Choroid plexus epithelial cell (primary cell): Measurements from ENCODE around the gene CDH4.

ENCODE experiments used
- DNase-seq: peaks from one replicate; pipeline ENCODE4 v3.0.0-alpha.2; 2010; ENCODE audit warnings: low read depth
- H3K4me3 ChIP-seq: 2 replicates; pipeline ENCODE4 v1.5.1; 2011; ENCODE audit warnings: low read depth, mild to moderate bottlenecking, control low read depth, low read length, moderate library complexity
- TF ChIP-seq, protein P1 (sequence below): conservative IDR thresholded peaks from 2 replicates; pipeline ENCODE4 v1.5.1; 2011; ENCODE audit warnings: low read depth, mild to moderate bottlenecking, control low read depth, inconsistent platforms, low read length, moderate library complexity

CDH4 gene

DNA sequence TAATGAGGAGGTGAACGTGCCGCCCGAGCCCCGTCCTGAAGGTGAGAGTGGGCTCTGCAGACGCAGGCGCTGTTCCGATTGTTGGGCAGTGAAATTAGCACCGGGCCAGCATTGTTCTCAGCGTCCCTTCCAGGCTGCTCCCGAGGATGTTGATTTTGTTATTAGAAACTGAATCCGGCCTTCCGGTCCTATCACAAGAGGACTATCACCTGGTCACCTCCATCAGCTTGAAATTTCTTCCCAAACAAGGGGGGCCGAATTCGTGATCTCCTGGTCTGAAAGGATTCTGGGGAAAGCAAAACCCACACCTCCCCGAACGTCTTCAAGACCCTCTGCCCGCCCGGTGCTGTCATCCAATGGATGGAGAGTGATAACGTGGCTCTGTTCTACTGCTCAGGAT, 627.6 kb downstream of the CDH4 start:
- H3K4me3 ChIP-seq = no peak overlapping the region
- TF ChIP-seq, protein P1, sequence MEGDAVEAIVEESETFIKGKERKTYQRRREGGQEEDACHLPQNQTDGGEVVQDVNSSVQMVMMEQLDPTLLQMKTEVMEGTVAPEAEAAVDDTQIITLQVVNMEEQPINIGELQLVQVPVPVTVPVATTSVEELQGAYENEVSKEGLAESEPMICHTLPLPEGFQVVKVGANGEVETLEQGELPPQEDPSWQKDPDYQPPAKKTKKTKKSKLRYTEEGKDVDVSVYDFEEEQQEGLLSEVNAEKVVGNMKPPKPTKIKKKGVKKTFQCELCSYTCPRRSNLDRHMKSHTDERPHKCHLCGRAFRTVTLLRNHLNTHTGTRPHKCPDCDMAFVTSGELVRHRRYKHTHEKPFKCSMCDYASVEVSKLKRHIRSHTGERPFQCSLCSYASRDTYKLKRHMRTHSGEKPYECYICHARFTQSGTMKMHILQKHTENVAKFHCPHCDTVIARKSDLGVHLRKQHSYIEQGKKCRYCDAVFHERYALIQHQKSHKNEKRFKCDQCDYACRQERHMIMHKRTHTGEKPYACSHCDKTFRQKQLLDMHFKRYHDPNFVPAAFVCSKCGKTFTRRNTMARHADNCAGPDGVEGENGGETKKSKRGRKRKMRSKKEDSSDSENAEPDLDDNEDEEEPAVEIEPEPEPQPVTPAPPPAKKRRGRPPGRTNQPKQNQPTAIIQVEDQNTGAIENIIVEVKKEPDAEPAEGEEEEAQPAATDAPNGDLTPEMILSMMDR = no peak
- DNase-seq = no peak

GRCh38 chr20:61880706-61881105, 628.6 kb downstream of the CDH4 start:
- TF ChIP-seq, protein P1 = no peak
- H3K4me3 ChIP-seq = no peak overlapping the region
- DNase-seq = no peak

DNA sequence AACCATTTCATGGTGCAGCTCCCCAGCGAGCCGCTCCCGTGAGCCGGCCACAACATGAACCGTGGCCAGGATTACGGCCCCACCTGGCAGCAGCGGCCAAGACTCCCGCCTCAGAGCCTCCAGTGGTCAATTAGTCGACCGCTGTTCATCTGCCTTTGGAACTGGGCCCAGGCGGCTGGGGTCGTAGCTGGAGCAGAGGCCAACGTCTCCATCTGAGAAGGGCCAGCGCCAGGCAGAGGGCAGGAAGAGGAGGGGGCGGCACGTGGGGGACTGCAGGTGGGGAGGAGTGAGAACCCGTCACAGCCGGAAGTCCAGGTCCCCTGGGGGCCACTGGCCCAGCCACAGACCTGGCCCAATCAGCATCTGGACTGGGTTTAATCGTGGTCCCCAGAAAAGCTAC, 629.4 kb downstream of the CDH4 start:
- H3K4me3 ChIP-seq = no peak overlapping the region
- DNase-seq = no peak
- TF ChIP-seq, protein P1 = no peak

DNA sequence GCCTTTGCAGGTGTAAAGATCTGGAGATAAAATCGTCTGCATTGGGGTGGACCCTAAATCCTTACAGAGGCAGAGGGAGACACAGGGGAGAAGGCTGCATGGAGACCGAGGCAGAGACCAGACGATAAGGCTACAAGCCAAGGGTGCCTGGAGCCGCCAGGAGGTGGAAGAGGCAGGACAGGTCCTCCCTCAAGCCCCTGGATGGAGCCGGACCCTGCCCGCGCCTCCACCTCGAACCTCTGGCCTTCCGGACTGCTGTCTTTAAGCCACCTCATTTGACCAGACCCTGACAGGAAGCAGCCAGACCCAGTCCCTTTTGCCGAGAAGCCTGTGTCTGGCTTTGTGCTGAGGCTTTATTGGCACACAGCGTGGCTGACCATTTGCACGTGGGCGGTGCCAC, 629.8 kb downstream of the CDH4 start:
- DNase-seq = no peak
- no peak overlapping the region for H3K4me3 ChIP-seq
- TF ChIP-seq, protein P1 = no peak

- TF ChIP-seq, protein P1 = no peak
- DNase-seq = no peak
- H3K4me3 ChIP-seq = no peak overlapping the region
Measured at GRCh38 chr20:61882716-61883615, 630.9 kb downstream of the CDH4 start.

GRCh38 chr20:61883857-61884393, 631.9 kb downstream of the CDH4 start:
- H3K4me3 ChIP-seq = no peak overlapping the region
- DNase-seq = peak; percentile 24
- TF ChIP-seq, protein P1 = no peak
